ENCODE measurements around the gene PLEKHG3.
"Not testable (repeated sequence)": the region's sequence is repeated elsewhere in the genome, so short reads cannot be mapped to it uniquely, and the experiment has no call there.

Gene PLEKHG3

GRCh38 chr14:64704143-64704742 is at the start of gene PLEKHG3:
PLEKHG3 (plus strand) TSS chr14:64704424; CDS start chr14:64727632, 23,208 bp downstream.
- Mint-ChIP-seq H3K4me3 (peak within 1 kb of the TSS; percentile 73), H3K4me1 (peaks cover 56% of the 10 kb centered on the region), H3K36me3 (no peaks in the 10 kb centered on the region), H3K9me3 (no peaks in the 10 kb centered on the region), H3K27ac (peak within 1 kb of the TSS; percentile 92)
- ATAC-seq, result peak; percentile 55
- DNase-seq (ENCODE audit: low spot score in 2 of 2), result peak in 1 of 2 donors; percentile 59

- H3K4me1 Mint-ChIP-seq, result peaks cover 18% of the 10 kb centered on the region
- no peaks in the 10 kb centered on the region for H3K9me3 Mint-ChIP-seq
- H3K4me3 Mint-ChIP-seq, result no peak overlapping the region
- DNase-seq (ENCODE audit: low spot score in 2 of 2), result no peak
- ATAC-seq, result no peak
- H3K27ac Mint-ChIP-seq, result no peak overlapping the region
- no peaks in the 10 kb centered on the region for H3K36me3 Mint-ChIP-seq
Observed at GRCh38 chr14:64654901-64655300, 49.3 kb upstream of the PLEKHG3 start.

GRCh38 chr14:64656986-64657385 is 47.2 kb upstream of the PLEKHG3 start:
- H3K4me3 Mint-ChIP-seq, result no peak overlapping the region
- DNase-seq (ENCODE audit: low spot score in 2 of 2), result no peak

DNA sequence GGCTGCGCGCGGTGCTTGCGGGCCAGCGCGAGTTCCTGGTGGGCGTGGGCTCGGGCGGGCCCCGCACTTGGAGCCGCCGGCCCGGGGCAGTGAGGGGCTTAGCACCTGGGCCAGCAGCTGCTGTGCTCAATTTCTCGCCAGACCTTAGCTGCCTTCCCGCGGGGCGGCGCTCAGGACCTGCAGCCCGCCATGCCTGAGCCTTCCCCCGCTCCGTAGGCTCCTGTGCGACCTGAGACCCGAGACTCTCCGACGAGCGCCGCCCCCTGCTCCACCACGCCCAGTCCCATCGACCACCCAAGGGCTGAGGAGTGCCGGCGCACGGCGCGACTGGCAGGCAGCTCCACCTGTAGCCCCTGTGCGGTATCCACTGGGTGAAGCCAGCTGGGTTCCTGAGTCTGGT is 46.0 kb upstream of the PLEKHG3 start:
- ATAC-seq (no peak), DNase-seq (ENCODE audit: low spot score in 2 of 2) (no peak)
- peak overlapping the region; percentile 59 for H3K4me3 Mint-ChIP-seq
- H3K27ac Mint-ChIP-seq, result no peak overlapping the region
- H3K4me1 Mint-ChIP-seq, result peaks cover 18% of the 10 kb centered on the region
- H3K36me3 Mint-ChIP-seq, result no peaks in the 10 kb centered on the region
- no peaks in the 10 kb centered on the region for H3K9me3 Mint-ChIP-seq

More at GRCh38 chr14:64656986-64657385, 47.2 kb upstream of the PLEKHG3 start:
- H3K9me3 Mint-ChIP-seq, result no peaks in the 10 kb centered on the region
- H3K4me1 Mint-ChIP-seq, result peaks cover 18% of the 10 kb centered on the region
- H3K27ac Mint-ChIP-seq, result no peak overlapping the region
- H3K36me3 Mint-ChIP-seq, result no peaks in the 10 kb centered on the region
- ATAC-seq, result no peak

- Mint-ChIP-seq H3K27ac (peak overlapping the region; percentile 45), H3K4me3 (peak overlapping the region; percentile 59), H3K4me1 (peaks cover 18% of the 10 kb centered on the region)
- DNase-seq (ENCODE audit: low spot score in 2 of 2), result peak in 1 of 2 donors; percentile 52
- H3K36me3 Mint-ChIP-seq, ATAC-seq, H3K9me3 Mint-ChIP-seq: not testable (repeated sequence)
Observed at GRCh38 chr14:64658700-64659264, 45.4 kb upstream of the PLEKHG3 start.

GRCh38 chr14:64659366-64659765 is 44.9 kb upstream of the PLEKHG3 start:
- peak overlapping the region; percentile 59 for H3K4me3 Mint-ChIP-seq
- DNase-seq (ENCODE audit: low spot score in 2 of 2) (no peak), ATAC-seq (no peak)
- no peaks in the 10 kb centered on the region for H3K9me3 Mint-ChIP-seq
- peaks cover 12% of the 10 kb centered on the region for H3K4me1 Mint-ChIP-seq
- H3K36me3 Mint-ChIP-seq, result no peaks in the 10 kb centered on the region
- H3K27ac Mint-ChIP-seq, result peak overlapping the region; percentile 45

GRCh38 chr14:64663174-64663573 is 41.0 kb upstream of the PLEKHG3 start:
- Mint-ChIP-seq H3K27ac (no peak overlapping the region), H3K36me3 (no peaks in the 10 kb centered on the region), H3K4me1 (peaks cover 9% of the 10 kb centered on the region), H3K4me3 (no peak overlapping the region), H3K9me3 (no peaks in the 10 kb centered on the region)
- ATAC-seq (no peak), DNase-seq (ENCODE audit: low spot score in 2 of 2) (no peak)

- Mint-ChIP-seq H3K4me1 (peaks cover 21% of the 10 kb centered on the region), H3K9me3 (peaks cover 6% of the 10 kb centered on the region), H3K4me3 (no peak overlapping the region), H3K27ac (no peak overlapping the region), H3K36me3 (no peaks in the 10 kb centered on the region)
- ATAC-seq (peak; percentile 64), DNase-seq (ENCODE audit: low spot score in 2 of 2) (no peak)
Observed at GRCh38 chr14:64671591-64671990, 32.6 kb upstream of the PLEKHG3 start.

- Mint-ChIP-seq H3K36me3 (no peaks in the 10 kb centered on the region), H3K4me1 (peaks cover 31% of the 10 kb centered on the region), H3K4me3 (no peak overlapping the region), H3K9me3 (peaks cover 6% of the 10 kb centered on the region), H3K27ac (no peak overlapping the region)
- DNase-seq (ENCODE audit: low spot score in 2 of 2) (no peak), ATAC-seq (no peak)
Observed at GRCh38 chr14:64673316-64673715, 30.9 kb upstream of the PLEKHG3 start.

DNA sequence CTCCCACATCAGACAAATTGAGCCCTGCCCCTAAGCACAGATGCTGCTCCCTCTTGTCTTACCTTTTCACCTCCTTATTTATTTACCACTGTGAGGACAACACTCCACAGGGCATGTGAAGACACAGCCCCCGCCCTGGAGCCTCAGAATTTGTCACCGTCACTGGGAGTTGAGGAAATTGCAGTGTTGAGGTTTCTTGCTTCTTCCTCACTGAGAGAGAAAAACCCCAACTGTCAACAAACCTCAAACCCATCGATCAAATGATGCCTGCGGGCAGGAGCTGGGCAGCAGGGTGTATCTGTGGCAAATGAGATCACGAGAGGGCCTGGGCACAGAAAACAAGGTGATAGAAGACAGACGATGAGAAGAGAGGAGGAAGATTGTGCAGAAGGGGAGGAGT is 30.5 kb upstream of the PLEKHG3 start:
- Mint-ChIP-seq H3K9me3 (peaks cover 6% of the 10 kb centered on the region), H3K4me1 (peaks cover 32% of the 10 kb centered on the region), H3K4me3 (no peak overlapping the region), H3K27ac (no peak overlapping the region), H3K36me3 (no peaks in the 10 kb centered on the region)
- DNase-seq (ENCODE audit: low spot score in 2 of 2) (peak; percentile 11 to 59), ATAC-seq (peak; percentile 90)

DNA sequence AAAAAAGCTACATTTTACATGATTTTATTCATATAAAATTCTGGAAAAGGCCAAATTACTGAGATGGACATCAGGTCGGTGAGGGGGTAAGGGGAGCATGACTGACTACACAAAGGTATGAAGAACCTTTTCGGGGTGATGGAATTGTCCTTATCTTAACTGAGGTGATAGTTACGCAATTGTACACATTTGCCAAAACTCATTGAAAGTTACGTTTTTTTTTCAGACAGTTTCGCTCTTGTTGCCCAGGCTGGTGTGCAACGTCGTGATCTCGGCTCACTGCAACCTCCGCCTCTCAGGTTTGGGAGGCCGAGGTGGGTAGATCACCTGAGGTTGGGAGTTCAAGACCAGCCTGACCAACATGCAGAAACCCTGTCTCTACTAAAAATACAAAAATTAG is 29.4 kb upstream of the PLEKHG3 start:
- DNase-seq (ENCODE audit: low spot score in 2 of 2) (no peak), ATAC-seq (no peak)
- Mint-ChIP-seq H3K36me3 (no peaks in the 10 kb centered on the region), H3K4me1 (peaks cover 42% of the 10 kb centered on the region), H3K27ac (no peak overlapping the region), H3K9me3 (peaks cover 6% of the 10 kb centered on the region), H3K4me3 (no peak overlapping the region)

GRCh38 chr14:64675312-64675711 is 28.9 kb upstream of the PLEKHG3 start:
- ATAC-seq (no peak), DNase-seq (ENCODE audit: low spot score in 2 of 2) (no peak)
- no peak overlapping the region for H3K27ac Mint-ChIP-seq
- no peaks in the 10 kb centered on the region for H3K36me3 Mint-ChIP-seq
- H3K9me3 Mint-ChIP-seq, result peaks cover 6% of the 10 kb centered on the region
- H3K4me1 Mint-ChIP-seq, result peaks cover 47% of the 10 kb centered on the region
- H3K4me3 Mint-ChIP-seq, result no peak overlapping the region

- ATAC-seq, result peak; percentile 62
- no peaks in the 10 kb centered on the region for H3K36me3 Mint-ChIP-seq
- no peak for DNase-seq (ENCODE audit: low spot score in 2 of 2)
- H3K9me3 Mint-ChIP-seq, result peaks cover 6% of the 10 kb centered on the region
- H3K27ac Mint-ChIP-seq, result peak overlapping the region; percentile 20
- no peak overlapping the region for H3K4me3 Mint-ChIP-seq
- H3K4me1 Mint-ChIP-seq, result peaks cover 51% of the 10 kb centered on the region
Observed at GRCh38 chr14:64676410-64677008, 27.7 kb upstream of the PLEKHG3 start.

- DNase-seq (ENCODE audit: low spot score in 2 of 2), result no peak
Observed at GRCh38 chr14:64680013-64680713, 24.1 kb upstream of the PLEKHG3 start.

DNA sequence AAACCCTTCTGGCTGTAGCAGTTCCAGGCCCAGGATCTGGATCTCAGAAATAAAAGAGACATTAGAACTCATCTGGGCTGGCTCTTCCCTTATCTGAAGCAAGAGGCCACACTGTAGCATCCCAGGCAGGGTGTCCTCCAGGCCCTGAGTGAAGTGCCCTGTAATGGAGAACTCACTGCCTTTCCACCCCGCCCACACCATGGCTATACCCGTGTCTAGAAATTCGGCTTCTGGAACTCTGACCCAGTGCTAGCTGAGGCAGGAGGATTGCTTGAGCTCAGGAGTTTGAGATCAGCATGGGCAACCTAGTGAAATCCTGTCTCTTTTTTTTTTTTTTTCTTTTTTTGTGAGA is 23.5 kb upstream of the PLEKHG3 start:
- H3K4me1 Mint-ChIP-seq, result peaks cover 38% of the 10 kb centered on the region
- no peak for ATAC-seq
- no peak for DNase-seq (ENCODE audit: low spot score in 2 of 2)
- H3K4me3 Mint-ChIP-seq, result no peak overlapping the region
- no peaks in the 10 kb centered on the region for H3K36me3 Mint-ChIP-seq
- no peaks in the 10 kb centered on the region for H3K9me3 Mint-ChIP-seq
- H3K27ac Mint-ChIP-seq, result peak overlapping the region; percentile 26

More at GRCh38 chr14:64680013-64680713, 24.1 kb upstream of the PLEKHG3 start:
- peak overlapping the region; percentile 26 for H3K27ac Mint-ChIP-seq
- no peaks in the 10 kb centered on the region for H3K9me3 Mint-ChIP-seq
- ATAC-seq, result peak; percentile 56
- peaks cover 33% of the 10 kb centered on the region for H3K4me1 Mint-ChIP-seq
- no peak overlapping the region for H3K4me3 Mint-ChIP-seq
- H3K36me3 Mint-ChIP-seq, result no peaks in the 10 kb centered on the region
